GM19035 (cell line): Measurements from ENCODE around the gene C7orf25.
"Not testable (repeated sequence)": the region's sequence is repeated elsewhere in the genome, so short reads cannot be mapped to it uniquely, and the experiment has no call there.

Experiments
- ATAC-seq: cut with Tn5 transposase; IDR thresholded peaks from one replicate; pipeline ENCODE4 v1.9.1; 2021; ENCODE audit not compliant: unreplicated experiment

C7orf25 gene

DNA sequence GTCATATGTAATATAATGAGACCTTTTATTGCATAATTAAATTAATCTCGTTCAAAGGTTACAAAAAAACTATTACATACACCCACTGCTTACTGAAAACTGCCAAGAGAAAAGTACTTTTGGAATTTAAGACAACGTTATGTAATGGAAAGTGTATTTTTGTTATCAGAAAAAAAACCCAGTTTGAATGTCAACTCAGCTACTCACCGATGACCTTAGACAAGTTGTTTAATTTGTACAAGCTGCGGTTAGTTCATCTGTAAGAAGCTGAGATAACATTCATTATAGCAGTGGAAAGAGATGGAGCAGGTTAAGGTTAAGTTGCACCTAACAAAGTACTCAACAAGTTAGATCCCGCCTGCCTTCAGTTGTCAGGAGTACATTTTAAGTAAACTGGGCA, 19.0 kb upstream of the C7orf25 start:
- no peak for ATAC-seq

GRCh38 chr7:42929449-42929848, 17.6 kb upstream of the C7orf25 start:
- ATAC-seq: no peak

DNA sequence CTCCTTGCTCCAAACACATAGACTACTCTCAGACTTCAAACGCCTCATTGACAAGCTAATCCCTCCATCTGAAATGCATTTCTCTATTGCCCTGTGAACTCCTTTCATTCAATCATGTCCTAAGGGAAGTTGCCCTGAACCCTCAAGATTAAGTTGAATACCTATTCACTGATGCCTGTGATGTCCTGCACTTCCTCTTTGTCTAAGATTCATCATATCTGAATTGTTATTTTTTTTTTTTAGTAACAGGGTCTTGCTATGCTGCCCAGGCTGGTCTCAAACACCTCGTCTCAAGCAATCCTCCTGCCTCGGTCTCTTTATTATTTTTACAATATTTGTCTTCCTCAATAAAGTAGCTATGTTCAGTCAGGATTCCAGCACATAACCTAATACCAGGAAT, 16.9 kb upstream of the C7orf25 start:
- ATAC-seq: no peak

GRCh38 chr7:42926204-42926603, 14.3 kb upstream of the C7orf25 start:
- no peak for ATAC-seq

- ATAC-seq: no peak
These were observed 13.8 kb upstream of the C7orf25 start for GRCh38 chr7:42925630-42926029.

DNA sequence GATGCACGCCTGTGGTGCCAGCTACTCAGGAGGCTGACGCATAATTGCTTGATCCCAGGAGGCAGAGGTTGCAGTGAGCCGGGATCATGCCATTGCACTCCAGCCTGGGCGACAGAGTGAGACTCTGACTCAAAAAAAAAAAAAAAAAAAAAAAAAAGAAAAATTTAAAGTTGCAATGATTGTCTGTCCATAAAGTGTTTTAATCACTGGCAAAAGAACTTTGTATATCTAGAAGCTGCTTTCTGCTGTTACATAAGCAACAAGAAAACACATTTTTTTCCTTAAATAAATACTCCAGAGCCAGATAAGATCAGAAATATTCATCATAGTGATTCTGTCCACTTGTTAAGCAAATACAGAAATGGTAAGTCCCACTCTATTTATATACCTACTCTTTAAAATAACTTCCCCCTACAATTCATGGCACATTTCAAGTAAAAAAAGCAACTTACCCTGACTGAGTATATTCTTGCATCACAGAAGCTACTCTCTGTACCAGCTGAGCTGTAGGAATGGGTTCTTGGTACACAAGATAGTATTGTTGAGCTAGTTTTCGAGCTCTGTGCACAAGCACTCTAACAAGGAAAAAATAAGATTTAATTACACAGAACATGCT, 12.5 kb upstream of the C7orf25 start:
- no peak for ATAC-seq

- no peak for ATAC-seq
These were observed 10.3 kb upstream of the C7orf25 start for GRCh38 chr7:42922017-42922753.

GRCh38 chr7:42915356-42915755, 3.5 kb upstream of the C7orf25 start:
- ATAC-seq: no peak

GRCh38 chr7:42914421-42915045, 2.7 kb upstream of the C7orf25 start:
- ATAC-seq: no peak

GRCh38 chr7:42914009-42914408, 2.1 kb upstream of the C7orf25 start:
- no peak for ATAC-seq

DNA sequence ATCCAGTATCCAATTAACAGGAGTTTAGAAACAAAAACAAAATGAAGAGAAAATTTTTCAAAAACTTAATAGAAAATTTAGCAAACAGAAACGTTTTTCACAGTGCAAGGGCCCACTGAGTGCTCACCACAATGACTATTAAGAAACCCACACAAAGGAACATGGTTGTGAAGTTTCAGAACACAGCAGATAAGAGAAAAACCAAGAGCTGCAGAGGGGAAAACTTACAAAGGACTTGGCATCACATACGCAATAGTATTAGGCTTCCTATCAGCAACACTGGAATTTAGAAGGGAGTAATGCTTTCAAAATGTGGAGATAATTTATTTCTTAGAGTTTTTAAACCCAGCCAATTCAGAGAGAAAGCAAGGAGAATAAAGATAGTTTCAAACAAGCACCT, 1.7 kb upstream of the C7orf25 start:
- ATAC-seq: no peak

- no peak for ATAC-seq
These were observed 1.6 kb downstream of the C7orf25 start for GRCh38 chr7:42910306-42910705.

GRCh38 chr7:42907316-42907715, 4.6 kb downstream of the C7orf25 start:
- ATAC-seq: no peak

DNA sequence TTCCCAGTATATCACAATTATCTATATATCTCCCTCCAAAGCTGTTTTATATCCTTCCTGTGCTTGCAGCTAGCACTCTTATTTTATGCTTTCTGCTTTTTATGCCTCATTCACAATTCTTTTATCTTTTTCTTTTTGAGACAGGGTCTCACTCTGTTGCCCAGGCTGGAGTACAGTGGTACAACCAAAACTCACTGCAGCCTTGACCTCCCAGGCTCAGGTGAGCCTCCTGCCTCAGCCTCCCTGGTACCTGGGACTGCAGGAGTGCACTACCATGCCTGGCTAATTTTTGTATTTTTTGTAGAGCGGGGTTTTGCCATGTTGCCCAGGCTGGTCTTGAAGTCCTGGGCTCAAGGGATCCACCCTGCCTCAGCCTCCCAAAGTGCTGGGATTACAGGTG, 5.7 kb downstream of the C7orf25 start:
- ATAC-seq: no peak

- no peak for ATAC-seq
These were observed 9.5 kb downstream of the C7orf25 start for GRCh38 chr7:42902331-42902730.

GRCh38 chr7:42900842-42901241, 11.0 kb downstream of the C7orf25 start:
- ATAC-seq: no peak

- ATAC-seq: no peak
These were observed 18.3 kb downstream of the C7orf25 start for GRCh38 chr7:42893346-42894240.

DNA sequence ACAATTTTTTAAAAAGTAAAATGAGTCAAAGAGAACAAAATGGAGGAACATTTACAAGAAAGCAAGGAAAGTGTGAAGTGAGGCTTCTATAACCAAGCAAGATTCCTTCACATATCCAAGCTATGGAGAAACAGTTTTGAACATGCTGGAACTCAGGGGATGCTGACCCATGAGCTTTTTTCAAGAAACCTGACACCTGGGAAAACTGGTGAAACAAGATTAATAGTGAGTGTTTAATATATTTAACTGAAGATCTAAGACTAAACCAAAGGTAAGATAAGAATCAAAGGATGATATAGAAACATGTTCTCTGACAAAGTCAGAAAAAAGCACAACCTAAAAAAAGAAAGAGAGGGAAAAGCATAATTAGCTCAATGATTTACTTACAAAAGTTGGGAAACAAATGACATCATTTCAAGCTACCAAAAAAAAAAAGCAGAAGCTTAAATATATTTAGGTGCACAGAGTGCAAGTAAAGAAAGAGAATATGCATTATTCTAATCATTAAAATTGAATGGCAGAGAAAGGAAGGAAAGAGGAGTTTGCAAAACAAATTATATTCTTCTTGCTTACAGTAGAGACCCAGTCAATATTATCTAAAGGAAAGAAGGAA, 24.9 kb downstream of the C7orf25 start:
- ATAC-seq: no peak

GRCh38 chr7:42886129-42886528, 25.7 kb downstream of the C7orf25 start:
- ATAC-seq: no peak

DNA sequence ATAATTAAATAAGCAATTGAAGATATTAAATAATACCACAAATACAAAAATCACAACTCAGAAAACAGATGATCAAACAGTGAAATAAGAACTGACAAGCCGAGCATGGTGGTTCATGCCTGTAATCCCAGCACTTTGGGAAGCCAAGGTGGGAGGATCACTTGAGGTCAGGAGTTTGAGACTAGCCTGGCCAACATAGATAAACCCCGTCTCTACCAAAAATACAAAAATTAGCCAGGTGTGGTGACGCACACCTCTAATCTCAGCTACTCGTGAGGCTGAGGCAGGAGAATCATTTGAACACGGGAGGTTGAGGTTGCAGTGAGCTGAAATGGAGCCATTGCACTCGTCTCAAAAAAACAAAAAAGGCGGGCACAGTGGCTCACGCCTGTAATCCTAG, 26.7 kb downstream of the C7orf25 start:
- not testable (repeated sequence) for ATAC-seq

DNA sequence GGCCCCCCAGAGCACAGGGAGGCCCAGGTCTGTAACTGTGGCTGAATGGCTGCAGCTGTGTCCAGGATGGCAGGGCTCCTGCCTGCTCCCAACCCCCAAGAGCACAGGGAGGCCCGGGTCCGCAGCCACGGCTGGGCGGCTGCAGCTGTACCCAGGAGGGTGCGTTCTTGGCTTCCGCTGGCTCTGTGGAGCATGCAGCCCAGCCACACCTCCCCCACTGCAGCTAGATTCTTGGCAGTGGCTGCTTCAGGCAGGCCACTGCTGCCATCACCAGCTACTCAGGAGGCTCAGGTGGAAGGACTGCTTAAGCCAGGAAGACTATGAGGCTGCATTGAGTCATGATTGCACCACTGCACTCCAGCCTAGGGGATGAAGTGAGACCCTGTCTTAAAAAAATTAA, 27.9 kb downstream of the C7orf25 start:
- no peak for ATAC-seq
